ENCODE data around the gene FAM124A.

DNA sequence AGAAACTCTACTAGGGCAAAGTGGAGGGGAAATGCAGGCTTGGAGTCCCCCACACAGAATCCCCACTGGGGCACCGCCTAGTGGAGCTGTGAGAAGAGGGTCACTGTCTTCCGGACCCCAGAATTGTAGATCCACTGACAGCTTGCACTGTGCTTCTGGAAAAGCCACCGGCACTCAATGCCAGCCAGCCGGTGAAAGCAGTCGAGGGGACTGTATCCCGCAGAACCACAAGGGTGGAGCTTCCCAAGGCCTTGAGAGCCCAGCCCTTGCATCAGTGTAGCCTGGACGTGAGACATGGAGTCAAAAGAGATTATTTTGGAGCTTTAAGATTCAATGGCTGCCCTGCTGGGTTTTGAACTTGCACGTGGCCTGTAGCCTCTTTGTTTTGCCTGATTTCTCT is 47.2 kb upstream of the FAM124A start:
- TF ChIP-seq CTCF (IDR thresholded peaks at IDR 0.05) (no peak), NPAS2 (CRISPR knock-in tag; IDR thresholded peaks at IDR 0.05; ENCODE audit: borderline replicate concordance) (no peak), ZNF302 (CRISPR knock-in tag; IDR thresholded peaks at IDR 0.05) (no peak), NR3C1 (IDR thresholded peaks at IDR 0.05) (no peak), RFX5 (IDR thresholded peaks at IDR 0.05) (no peak), POLR2A (IDR thresholded peaks at IDR 0.05; ENCODE audit: low read length) (no peak), CEBPB (IDR thresholded peaks at IDR 0.05) (no peak)
- TF ChIP-seq, protein P1, sequence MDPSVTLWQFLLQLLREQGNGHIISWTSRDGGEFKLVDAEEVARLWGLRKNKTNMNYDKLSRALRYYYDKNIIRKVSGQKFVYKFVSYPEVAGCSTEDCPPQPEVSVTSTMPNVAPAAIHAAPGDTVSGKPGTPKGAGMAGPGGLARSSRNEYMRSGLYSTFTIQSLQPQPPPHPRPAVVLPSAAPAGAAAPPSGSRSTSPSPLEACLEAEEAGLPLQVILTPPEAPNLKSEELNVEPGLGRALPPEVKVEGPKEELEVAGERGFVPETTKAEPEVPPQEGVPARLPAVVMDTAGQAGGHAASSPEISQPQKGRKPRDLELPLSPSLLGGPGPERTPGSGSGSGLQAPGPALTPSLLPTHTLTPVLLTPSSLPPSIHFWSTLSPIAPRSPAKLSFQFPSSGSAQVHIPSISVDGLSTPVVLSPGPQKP (IDR thresholded peaks at IDR 0.05; ENCODE audit: low read depth, low read length), result no peak
- TF ChIP-seq, protein P2, sequence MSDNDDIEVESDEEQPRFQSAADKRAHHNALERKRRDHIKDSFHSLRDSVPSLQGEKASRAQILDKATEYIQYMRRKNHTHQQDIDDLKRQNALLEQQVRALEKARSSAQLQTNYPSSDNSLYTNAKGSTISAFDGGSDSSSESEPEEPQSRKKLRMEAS (IDR thresholded peaks at IDR 0.05), result no peak
